Measurements from ENCODE around the gene ADAM23. TPM values are rescaled to one million over a fixed set of nuclear protein-coding genes. Genes with fewer than 3 reads are reported as not detected.

Gene ADAM23
- total RNA-seq, 1 donor from 2014 or later, result 12.0 TPM

DNA sequence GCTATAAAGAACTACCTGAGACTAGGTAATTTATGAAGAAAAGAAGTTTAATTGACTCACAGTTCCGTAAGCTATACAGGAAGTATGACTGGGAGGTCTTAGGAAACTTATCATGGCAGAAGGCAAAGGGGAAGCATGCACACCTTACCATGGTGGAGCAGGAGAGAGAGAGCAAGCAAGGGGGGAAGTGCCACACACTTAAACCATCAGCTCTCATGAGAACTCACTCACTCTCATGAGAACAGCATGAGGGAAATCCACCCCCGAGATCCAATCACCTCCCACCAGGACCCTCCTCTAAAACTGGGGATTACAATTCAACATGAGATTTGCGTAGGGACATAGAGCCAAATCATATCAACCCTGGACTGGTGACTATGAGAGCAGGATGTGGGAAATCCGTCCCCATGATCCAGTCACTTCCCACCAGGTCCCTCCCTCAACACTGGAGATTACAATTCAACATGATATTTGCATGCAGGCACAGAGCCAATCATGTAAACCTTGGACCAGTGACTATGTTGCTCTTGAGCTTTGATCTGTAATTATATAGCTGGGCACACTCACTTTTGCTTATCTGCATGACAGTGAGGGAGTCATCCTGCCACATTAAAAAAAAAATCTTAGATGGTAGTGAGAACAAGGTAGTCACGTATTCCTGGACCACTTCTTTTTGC, 12.9 kb downstream of the ADAM23 start:
- Mint-ChIP-seq H3K27me3 (ENCODE audit: unreplicated experiment) (no peaks in the 10 kb centered on the region), H3K4me1 (ENCODE audit: unreplicated experiment) (no peaks in the 10 kb centered on the region), H3K27ac (ENCODE audit: unreplicated experiment) (no peak overlapping the region), H3K36me3 (ENCODE audit: low read depth, unreplicated experiment) (no peaks in the 10 kb centered on the region), H3K4me3 (ENCODE audit: unreplicated experiment) (no peak overlapping the region), H3K9me3 (ENCODE audit: unreplicated experiment) (no peaks in the 10 kb centered on the region)
- TF ChIP-seq, protein P1, sequence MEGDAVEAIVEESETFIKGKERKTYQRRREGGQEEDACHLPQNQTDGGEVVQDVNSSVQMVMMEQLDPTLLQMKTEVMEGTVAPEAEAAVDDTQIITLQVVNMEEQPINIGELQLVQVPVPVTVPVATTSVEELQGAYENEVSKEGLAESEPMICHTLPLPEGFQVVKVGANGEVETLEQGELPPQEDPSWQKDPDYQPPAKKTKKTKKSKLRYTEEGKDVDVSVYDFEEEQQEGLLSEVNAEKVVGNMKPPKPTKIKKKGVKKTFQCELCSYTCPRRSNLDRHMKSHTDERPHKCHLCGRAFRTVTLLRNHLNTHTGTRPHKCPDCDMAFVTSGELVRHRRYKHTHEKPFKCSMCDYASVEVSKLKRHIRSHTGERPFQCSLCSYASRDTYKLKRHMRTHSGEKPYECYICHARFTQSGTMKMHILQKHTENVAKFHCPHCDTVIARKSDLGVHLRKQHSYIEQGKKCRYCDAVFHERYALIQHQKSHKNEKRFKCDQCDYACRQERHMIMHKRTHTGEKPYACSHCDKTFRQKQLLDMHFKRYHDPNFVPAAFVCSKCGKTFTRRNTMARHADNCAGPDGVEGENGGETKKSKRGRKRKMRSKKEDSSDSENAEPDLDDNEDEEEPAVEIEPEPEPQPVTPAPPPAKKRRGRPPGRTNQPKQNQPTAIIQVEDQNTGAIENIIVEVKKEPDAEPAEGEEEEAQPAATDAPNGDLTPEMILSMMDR (IDR thresholded peaks at IDR 0.05; ENCODE audit: unreplicated experiment), result no peak
- DNase-seq (ENCODE audit: low spot score), result no peak

DNA sequence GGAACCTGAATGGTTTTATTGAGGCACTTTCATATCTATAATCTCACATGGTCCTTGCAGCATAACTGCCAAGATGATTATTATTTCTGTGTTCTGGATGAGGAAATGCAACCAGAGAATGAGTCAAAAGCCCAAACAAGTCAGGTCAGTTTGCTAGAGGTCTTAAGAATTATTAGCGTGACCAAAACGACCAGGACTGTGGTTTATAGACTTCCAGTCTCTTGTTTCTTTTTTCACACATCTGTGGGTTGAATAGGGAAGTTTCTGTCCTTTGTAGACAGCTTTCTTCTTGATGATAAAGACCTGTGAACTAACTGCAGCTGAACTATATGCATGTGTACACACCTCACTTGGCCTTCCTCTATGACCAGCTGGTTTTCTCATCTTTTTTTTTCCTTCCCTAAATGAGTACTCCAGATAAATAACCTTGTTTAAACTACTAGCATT, 13.9 kb downstream of the ADAM23 start:
- no peak overlapping the region for H3K4me3 Mint-ChIP-seq (ENCODE audit: unreplicated experiment)
- H3K9me3 Mint-ChIP-seq (ENCODE audit: unreplicated experiment), result no peaks in the 10 kb centered on the region
- H3K36me3 Mint-ChIP-seq (ENCODE audit: low read depth, unreplicated experiment), result no peaks in the 10 kb centered on the region
- no peak overlapping the region for H3K27ac Mint-ChIP-seq (ENCODE audit: unreplicated experiment)
- H3K4me1 Mint-ChIP-seq (ENCODE audit: unreplicated experiment), result no peaks in the 10 kb centered on the region
- no peaks in the 10 kb centered on the region for H3K27me3 Mint-ChIP-seq (ENCODE audit: unreplicated experiment)
- no peak for DNase-seq (ENCODE audit: low spot score)
- TF ChIP-seq, protein P1 (IDR thresholded peaks at IDR 0.05; ENCODE audit: unreplicated experiment), result no peak

DNA sequence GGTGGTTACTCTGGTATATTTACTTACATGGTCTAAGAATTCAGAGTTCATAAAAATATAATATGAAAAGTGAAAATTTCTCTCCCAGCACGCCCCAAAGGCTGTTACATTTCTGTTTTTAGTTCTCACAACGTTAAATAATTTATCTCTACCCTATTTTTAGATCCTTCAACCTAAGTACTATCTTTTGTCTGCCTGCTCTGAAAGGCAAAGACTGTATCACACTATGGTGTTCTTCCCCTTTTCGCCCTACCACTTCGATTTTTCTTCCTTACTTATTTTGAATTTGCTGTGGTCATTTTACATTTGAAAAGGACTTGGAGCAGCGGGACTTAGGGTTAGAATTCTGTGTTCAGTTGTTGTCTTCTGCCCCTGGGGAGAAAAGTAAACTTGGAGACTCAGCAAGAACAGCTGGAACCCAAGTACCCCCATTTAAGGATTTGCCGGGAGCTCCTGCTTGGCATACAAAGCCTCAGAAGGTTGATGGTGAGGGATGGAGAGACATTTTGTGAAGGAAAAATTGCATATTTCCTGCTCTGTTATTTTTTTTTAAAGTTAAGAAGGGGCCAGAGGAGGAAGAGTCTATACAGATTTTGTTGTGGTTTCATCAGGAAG, 19.0 kb downstream of the ADAM23 start:
- Mint-ChIP-seq H3K4me3 (ENCODE audit: unreplicated experiment) (no peak overlapping the region), H3K4me1 (ENCODE audit: unreplicated experiment) (no peaks in the 10 kb centered on the region), H3K27me3 (ENCODE audit: unreplicated experiment) (no peaks in the 10 kb centered on the region), H3K27ac (ENCODE audit: unreplicated experiment) (no peak overlapping the region), H3K36me3 (ENCODE audit: low read depth, unreplicated experiment) (no peaks in the 10 kb centered on the region), H3K9me3 (ENCODE audit: unreplicated experiment) (no peaks in the 10 kb centered on the region)
- TF ChIP-seq, protein P1 (IDR thresholded peaks at IDR 0.05; ENCODE audit: unreplicated experiment), result no peak
- DNase-seq (ENCODE audit: low spot score), result no peak

DNA sequence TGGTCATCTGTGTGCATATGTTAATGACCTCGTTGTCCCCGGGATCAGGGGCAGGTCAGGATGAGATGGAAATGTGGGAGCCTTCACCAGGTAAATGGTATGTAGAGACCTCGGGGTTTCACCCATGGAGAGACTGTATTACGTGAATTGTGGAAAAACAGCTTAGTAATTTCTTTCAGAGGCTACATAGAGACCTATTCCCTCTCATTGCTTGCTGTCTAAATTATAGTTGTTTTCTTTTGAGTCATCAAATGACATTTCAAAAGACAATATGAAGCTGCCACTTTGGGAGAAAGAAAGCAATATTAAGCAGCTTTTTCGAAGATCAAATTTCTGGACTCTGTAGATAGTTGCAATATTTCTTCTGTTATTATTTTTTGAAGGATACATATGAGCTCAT, 20.4 kb downstream of the ADAM23 start:
- no peak for DNase-seq (ENCODE audit: low spot score)
- Mint-ChIP-seq H3K9me3 (ENCODE audit: unreplicated experiment) (no peaks in the 10 kb centered on the region), H3K27me3 (ENCODE audit: unreplicated experiment) (no peaks in the 10 kb centered on the region), H3K36me3 (ENCODE audit: low read depth, unreplicated experiment) (peaks cover 3% of the 10 kb centered on the region), H3K4me1 (ENCODE audit: unreplicated experiment) (no peaks in the 10 kb centered on the region), H3K27ac (ENCODE audit: unreplicated experiment) (no peak overlapping the region), H3K4me3 (ENCODE audit: unreplicated experiment) (no peak overlapping the region)
- TF ChIP-seq, protein P1 (IDR thresholded peaks at IDR 0.05; ENCODE audit: unreplicated experiment), result no peak

DNA sequence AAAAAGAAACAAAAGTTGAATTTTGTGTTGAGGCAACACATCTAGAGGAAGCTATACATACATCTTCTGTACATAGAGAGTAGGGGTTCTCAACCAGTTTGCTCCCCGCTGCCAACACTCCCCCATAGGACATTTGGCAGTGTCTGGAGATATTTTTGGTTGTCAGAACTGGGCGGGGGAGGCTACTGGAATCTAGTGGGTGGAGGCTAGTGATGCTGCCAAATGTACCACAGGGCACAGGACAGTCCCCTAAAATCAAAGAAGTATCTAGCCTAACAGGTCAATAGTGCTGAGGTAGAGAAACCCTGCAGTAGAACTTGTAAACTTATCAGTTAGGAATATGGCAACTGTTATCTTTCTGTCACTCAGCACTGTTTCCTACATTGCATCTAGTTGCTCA, 21.3 kb downstream of the ADAM23 start:
- no peaks in the 10 kb centered on the region for H3K4me1 Mint-ChIP-seq (ENCODE audit: unreplicated experiment)
- TF ChIP-seq, protein P1 (IDR thresholded peaks at IDR 0.05; ENCODE audit: unreplicated experiment), result no peak

More for the DNA sequence above, 21.3 kb downstream of the ADAM23 start:
- Mint-ChIP-seq H3K36me3 (ENCODE audit: low read depth, unreplicated experiment) (peaks cover 3% of the 10 kb centered on the region), H3K27ac (ENCODE audit: unreplicated experiment) (no peak overlapping the region), H3K27me3 (ENCODE audit: unreplicated experiment) (no peaks in the 10 kb centered on the region), H3K4me3 (ENCODE audit: unreplicated experiment) (no peak overlapping the region), H3K9me3 (ENCODE audit: unreplicated experiment) (no peaks in the 10 kb centered on the region)
- DNase-seq (ENCODE audit: low spot score), result no peak
